ENCODE data around the gene ABCB11. TPM values are rescaled to one million over a fixed set of nuclear protein-coding genes. Genes with fewer than 3 reads are reported as not detected.

Gene ABCB11
- total and polyA plus RNA-seq, 9 donors, result under 0.01 to 0.18 (median 0.03) TPM; not detected in 4

DNA sequence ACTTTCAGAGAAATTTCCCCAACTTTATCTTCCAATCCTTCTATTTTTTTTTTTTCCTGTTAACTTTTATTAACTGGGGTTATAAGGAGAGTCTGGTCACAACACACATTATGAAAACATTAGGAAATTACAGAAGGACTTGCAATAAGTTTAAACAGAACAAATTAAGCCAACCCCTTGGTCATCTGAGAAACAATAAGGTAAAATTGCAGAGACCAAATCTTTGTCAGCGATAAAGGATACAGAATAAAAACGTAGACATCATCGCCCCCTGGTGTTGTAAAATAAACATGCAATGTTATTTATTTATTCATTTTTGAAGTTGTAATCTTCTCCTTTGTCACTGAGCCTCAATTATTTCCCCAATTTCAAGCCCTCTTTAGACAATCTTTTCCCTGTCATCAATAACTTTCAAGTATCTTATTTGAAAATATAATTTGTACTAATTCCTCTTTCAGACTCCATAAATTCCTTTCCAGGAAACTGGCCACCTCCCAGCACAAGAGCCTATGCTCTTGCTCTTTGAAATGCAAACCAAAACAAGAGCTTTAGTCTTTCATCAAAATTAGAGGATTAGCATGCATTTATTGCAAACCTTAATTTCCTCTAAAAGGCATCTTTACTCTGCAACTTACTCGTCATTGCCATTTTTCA is 110.5 kb downstream of the ABCB11 start:
- WGBS, 3 donors, result 30 to 38% (median 33%) methylated on average over 4 of the region's 4 CpGs
- Histone ChIP-seq H3K36me3 (no peaks in the 10 kb centered on the region), H3K27me3 (no peaks in the 10 kb centered on the region), H3K4me3 (no peak overlapping the region), H3K27ac (no peak overlapping the region), H3K9me3 (no peaks in the 10 kb centered on the region), H3K4me1 (ENCODE audit: insufficient read depth) (no peaks in the 10 kb centered on the region)
- no peak for DNase-seq
- intact Hi-C loops (cut with DNase I), result no loop called here
- no peak for TF ChIP-seq POLR2A (IDR thresholded peaks at IDR 0.05)
- TF ChIP-seq, protein P1, sequence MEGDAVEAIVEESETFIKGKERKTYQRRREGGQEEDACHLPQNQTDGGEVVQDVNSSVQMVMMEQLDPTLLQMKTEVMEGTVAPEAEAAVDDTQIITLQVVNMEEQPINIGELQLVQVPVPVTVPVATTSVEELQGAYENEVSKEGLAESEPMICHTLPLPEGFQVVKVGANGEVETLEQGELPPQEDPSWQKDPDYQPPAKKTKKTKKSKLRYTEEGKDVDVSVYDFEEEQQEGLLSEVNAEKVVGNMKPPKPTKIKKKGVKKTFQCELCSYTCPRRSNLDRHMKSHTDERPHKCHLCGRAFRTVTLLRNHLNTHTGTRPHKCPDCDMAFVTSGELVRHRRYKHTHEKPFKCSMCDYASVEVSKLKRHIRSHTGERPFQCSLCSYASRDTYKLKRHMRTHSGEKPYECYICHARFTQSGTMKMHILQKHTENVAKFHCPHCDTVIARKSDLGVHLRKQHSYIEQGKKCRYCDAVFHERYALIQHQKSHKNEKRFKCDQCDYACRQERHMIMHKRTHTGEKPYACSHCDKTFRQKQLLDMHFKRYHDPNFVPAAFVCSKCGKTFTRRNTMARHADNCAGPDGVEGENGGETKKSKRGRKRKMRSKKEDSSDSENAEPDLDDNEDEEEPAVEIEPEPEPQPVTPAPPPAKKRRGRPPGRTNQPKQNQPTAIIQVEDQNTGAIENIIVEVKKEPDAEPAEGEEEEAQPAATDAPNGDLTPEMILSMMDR (IDR thresholded peaks at IDR 0.05), result peak; percentile 13 to 44 (median 14)

DNA sequence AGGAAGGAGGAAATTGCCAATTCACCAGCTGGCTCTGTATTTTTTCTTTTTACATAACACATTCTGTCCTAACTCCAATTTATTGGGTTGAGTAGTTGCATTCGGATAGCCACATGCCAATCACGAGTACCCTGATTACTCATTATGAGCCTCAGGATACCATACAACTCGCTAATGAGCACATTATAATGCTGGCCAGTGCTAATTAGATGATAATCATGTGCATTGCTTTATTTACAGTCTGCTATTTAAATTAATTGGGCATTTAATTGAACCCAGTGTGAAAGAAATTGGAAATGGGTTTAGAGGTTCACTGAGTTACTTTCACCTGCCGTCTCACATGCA is 114.8 kb downstream of the ABCB11 start:
- TF ChIP-seq EP300 (IDR thresholded peaks at IDR 0.05) (no peak), POLR2A (IDR thresholded peaks at IDR 0.05) (no peak)
- TF ChIP-seq, protein P1 (IDR thresholded peaks at IDR 0.05), result no peak
- peaks cover 2% of the 10 kb centered on the region for H3K4me1 ChIP-seq (ENCODE audit: insufficient read depth)
- no peak overlapping the region for H3K27ac ChIP-seq
- H3K36me3 ChIP-seq, result no peaks in the 10 kb centered on the region
- no peaks in the 10 kb centered on the region for H3K9me3 ChIP-seq
- 91 to 93% (median 92%) methylated on average over 4 of the region's 4 CpGs for WGBS, 3 donors
- intact Hi-C loops (cut with DNase I), result loop anchor here in 3 of 4 donors (10.0 kb wide), 2 partner anchors 142 to 572 kb away; no protein-coding TSS in a partner anchor
- no peak for DNase-seq
- H3K27me3 ChIP-seq, result no peaks in the 10 kb centered on the region
- H3K4me3 ChIP-seq, result no peak overlapping the region

DNA sequence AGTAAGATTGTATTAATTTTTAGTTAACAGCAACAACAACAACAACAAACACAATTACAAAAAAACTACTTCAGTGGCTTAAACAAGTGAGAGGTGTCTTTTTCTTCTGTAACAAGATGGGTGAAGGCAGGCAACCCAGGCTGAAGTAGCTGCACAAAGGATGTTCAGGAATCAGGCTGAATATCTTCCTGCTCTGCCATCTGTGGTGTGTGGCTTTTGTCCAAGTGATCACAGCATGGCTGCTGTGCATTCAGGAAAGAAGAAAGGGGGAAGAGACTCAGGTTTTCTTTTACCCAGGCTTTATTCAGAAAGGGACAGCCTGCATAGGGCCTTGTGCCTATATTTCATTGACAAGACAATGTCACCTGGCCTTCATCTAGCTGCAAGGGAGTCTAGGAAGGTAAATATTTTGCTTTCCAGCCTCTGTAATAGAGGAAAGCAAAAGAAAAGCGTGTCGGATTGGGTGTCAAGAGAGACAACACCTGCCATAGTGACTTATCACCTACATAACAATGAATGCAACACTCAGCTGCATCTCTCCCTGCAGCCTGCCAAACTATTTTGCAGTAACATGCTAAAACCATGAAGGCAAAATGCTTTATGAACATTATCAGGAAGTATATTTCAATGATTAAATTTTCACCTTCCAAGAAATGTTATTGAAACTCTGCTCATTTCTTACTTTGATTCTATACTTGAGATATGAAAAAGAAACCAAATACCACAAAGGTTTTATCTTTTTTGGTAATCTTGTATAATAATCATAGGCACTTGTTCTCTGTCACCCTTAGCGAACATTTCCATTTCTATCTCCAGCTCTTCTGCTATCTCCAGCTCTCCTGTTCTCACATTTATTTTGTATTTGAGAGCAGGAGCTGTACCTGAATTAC is 115.4 kb downstream of the ABCB11 start:
- 93 to 95% (median 95%) methylated on average over 3 of the region's 3 CpGs for whole genome bisulfite sequencing, 3 donors
- intact Hi-C loops (cut with DNase I), result loop anchor here in 3 of 4 donors (10.0 kb wide), 2 partner anchors 141 to 571 kb away; no protein-coding TSS in a partner anchor

DNA sequence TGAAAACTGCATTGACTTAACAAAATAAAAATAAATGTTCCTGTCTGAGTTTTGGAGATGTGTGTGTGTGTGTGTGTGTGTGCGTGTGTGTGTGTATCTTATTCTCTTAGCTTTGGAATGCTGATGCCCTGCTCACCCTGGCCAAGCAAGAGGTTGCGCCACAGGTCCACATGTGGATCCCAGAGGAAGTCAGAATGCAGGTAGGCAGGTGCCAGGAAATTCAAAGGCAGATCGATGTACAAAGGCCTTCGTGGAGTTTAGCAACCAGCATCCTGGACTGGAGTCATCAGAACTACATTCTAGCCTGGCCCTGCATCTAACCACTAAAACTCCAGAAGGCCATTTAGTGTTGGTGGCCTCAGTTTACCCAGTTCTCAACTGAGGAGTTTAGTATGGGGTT is 117.6 kb downstream of the ABCB11 start:
- Histone ChIP-seq H3K9me3 (no peaks in the 10 kb centered on the region), H3K4me3 (no peak overlapping the region), H3K27me3 (no peaks in the 10 kb centered on the region), H3K4me1 (ENCODE audit: insufficient read depth) (peaks cover 2% of the 10 kb centered on the region), H3K36me3 (no peaks in the 10 kb centered on the region), H3K27ac (no peak overlapping the region)
- TF ChIP-seq EP300 (IDR thresholded peaks at IDR 0.05) (no peak), POLR2A (IDR thresholded peaks at IDR 0.05) (no peak)
- TF ChIP-seq, protein P1 (IDR thresholded peaks at IDR 0.05), result no peak
- WGBS, 3 donors, result 85 to 93% (median 90%) methylated on average over 4 of the region's 4 CpGs
- DNase-seq, result no peak
- intact Hi-C loops (cut with DNase I), result loop anchor here in 3 of 4 donors (10.0 kb wide), 2 partner anchors 139 to 569 kb away; no protein-coding TSS in a partner anchor

More for the DNA sequence above, 115.4 kb downstream of the ABCB11 start:
- H3K27ac ChIP-seq, result no peak overlapping the region
- peaks cover 2% of the 10 kb centered on the region for H3K4me1 ChIP-seq (ENCODE audit: insufficient read depth)
- no peak for DNase-seq
- no peaks in the 10 kb centered on the region for H3K36me3 ChIP-seq
- TF ChIP-seq POLR2A (IDR thresholded peaks at IDR 0.05), result no peak
- TF ChIP-seq, protein P1 (IDR thresholded peaks at IDR 0.05), result no peak
- TF ChIP-seq EP300 (IDR thresholded peaks at IDR 0.05), result no peak
- H3K27me3 ChIP-seq, result no peaks in the 10 kb centered on the region
- H3K9me3 ChIP-seq, result no peaks in the 10 kb centered on the region
- H3K4me3 ChIP-seq, result no peak overlapping the region
